Panc1 (cell line): ENCODE results near the gene DUSP14.

Experiments
- POLR2AphosphoS5 ChIP-seq: IDR thresholded peaks from 2 replicates; pipeline ENCODE4 v1.6.1; 2012; ENCODE audit warnings: mild to moderate bottlenecking, low read depth, low read length, moderate library complexity
- TF ChIP-seq, protein P1 (sequence below): fragments of 450-650 bp; IDR thresholded peaks from 2 replicates; pipeline ENCODE4 v1.5.1; 2017; ENCODE audit warnings: mild to moderate bottlenecking

DNA sequence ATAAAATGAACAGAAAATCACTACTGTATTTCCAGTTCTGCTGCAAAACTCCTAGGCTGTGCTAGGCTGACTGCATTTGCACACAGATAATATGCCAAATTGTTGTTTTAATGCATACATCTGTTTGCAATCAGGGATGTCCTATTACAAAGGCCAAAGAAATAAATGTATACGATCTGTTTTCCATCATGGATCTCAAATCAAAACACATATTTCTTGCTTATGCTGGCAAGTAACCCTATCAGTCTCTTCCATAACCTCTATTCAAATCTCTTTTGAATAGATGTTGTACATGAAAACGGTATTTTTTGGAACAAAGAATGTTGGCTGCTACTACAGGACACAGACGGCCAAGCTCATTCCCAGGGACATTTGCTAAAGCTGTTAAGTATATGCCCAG, 56.6 kb downstream of the DUSP14 start:
- TF ChIP-seq, protein P1, sequence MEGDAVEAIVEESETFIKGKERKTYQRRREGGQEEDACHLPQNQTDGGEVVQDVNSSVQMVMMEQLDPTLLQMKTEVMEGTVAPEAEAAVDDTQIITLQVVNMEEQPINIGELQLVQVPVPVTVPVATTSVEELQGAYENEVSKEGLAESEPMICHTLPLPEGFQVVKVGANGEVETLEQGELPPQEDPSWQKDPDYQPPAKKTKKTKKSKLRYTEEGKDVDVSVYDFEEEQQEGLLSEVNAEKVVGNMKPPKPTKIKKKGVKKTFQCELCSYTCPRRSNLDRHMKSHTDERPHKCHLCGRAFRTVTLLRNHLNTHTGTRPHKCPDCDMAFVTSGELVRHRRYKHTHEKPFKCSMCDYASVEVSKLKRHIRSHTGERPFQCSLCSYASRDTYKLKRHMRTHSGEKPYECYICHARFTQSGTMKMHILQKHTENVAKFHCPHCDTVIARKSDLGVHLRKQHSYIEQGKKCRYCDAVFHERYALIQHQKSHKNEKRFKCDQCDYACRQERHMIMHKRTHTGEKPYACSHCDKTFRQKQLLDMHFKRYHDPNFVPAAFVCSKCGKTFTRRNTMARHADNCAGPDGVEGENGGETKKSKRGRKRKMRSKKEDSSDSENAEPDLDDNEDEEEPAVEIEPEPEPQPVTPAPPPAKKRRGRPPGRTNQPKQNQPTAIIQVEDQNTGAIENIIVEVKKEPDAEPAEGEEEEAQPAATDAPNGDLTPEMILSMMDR, result no peak
- no peak for TF ChIP-seq POLR2AphosphoS5
